Thyroid gland (tissue), 4 donors: ENCODE results near the gene EIF4G2. TPM values are rescaled to one million over a fixed set of nuclear protein-coding genes. Genes with fewer than 3 reads are reported as not detected.
"Not testable (repeated sequence)": the region's sequence is repeated elsewhere in the genome, so short reads cannot be mapped to it uniquely, and the experiment has no call there.

Source experiments
- DNase-seq, 2 donors: peaks; one replicate each; pipeline ENCODE4 v3.0.0-alpha.2; 2019
- H3K27ac ChIP-seq, 3 donors: fragments of 200-600 bp; sonication (generic); 1 replicate in 2 of 3; 2 replicates in 1 of 3; pipeline ENCODE4 v1.5.1; 2016 to 2019; ENCODE audit warnings: mild to moderate bottlenecking in 1 of 3, moderate library complexity in 1 of 3
- H3K27me3 ChIP-seq: fragments of 200-600 bp; sonication (generic); one replicate; pipeline ENCODE4 v1.5.1; 2019
- H3K36me3 ChIP-seq, 2 donors: fragments of 200-600 bp; sonication (generic); one replicate each; pipeline ENCODE4 v1.5.1; 2016 to 2019
- H3K4me1 ChIP-seq, 2 donors: fragments of 200-600 bp; sonication (generic); one replicate each; pipeline ENCODE4 v1.5.1; 2017 to 2019
- H3K4me3 ChIP-seq, 3 donors: fragments of 200-600 bp; sonication (generic); replicated peaks in 1 of 3; 1 replicate in 2 of 3; 2 replicates in 1 of 3; pipeline ENCODE4 v1.5.1; 2016; ENCODE audit warnings: mild to moderate bottlenecking in 1 of 3
- H3K9me3 ChIP-seq: fragments of 200-600 bp; sonication (generic); one replicate; pipeline ENCODE4 v1.5.1; 2017
- POLR2A ChIP-seq, 2 donors: fragments of 450-650 bp; IDR thresholded peaks; one replicate each; pipeline ENCODE4 v1.6.1; 2017; ENCODE audit warnings: antibody characterized with exemption in 2 of 2, mild to moderate bottlenecking in 2 of 2, moderate library complexity in 1 of 2
- WGBS, 2 donors: methylation state at CpG; one replicate each; pipeline ENCODE4 v1.1.5; 2017; 5-methylcytosine and 5-hydroxymethylcytosine counted together
- intact Hi-C: fragments of 100-400 bp; cut with DNase I; formaldehyde crosslinking; loops from one replicate; pipeline ENCODE4 v1.15.1; 2023
- total RNA-seq, 4 donors: library from RNA; depleted of rRNA; stranded (reverse); fragments of >200 nt; gene quantifications; one replicate each; pipeline ENCODE4 v1.2.3, GENCODE V29; 2016
- TF ChIP-seq, protein P1 (sequence below), 6 experiments: fragments of 200-600 bp in 3 of 6; fragments of 450-650 bp in 3 of 6; sonication (generic) in 3 of 6; IDR thresholded peaks; one replicate each; pipeline ENCODE4 v1.5.1; 2016 to 2019; ENCODE audit warnings: antibody characterized with exemption in 6 of 6, mild to moderate bottlenecking in 2 of 6, inconsistent platforms in 1 of 6, moderate library complexity in 1 of 6

The EIF4G2 gene
- total RNA-seq, 4 donors from 2014 or later, result 501 to 609 (median 578) TPM

DNA sequence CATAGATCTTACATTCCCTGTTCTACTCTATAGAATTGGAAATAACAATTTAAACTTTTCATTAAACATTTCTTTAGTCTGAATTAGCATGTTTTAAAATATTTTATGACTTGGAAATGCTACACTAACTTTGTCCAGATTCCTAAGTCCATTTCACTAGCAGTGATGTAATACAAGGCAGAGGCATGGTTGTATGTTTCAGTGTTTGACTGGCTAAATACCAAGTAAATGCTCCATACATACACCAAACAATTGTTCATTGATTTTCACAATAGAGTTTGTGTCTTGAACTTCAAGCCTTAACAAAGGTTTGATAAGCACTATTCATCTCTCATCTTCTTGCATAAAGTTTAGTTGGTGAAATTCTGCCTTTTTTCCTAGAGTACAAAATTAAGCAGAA lies 35.6 kb upstream of the EIF4G2 start:
- Histone ChIP-seq H3K27ac (no peak overlapping the region), H3K4me3 (no peak overlapping the region), H3K27me3 (no peaks in the 10 kb centered on the region), H3K36me3 (no peaks in the 10 kb centered on the region), H3K4me1 (peaks cover 7 to 10% of the 10 kb centered on the region in 2 donors), H3K9me3 (no peaks in the 10 kb centered on the region)
- no peak for DNase-seq
- no peak for TF ChIP-seq POLR2A (IDR thresholded peaks at IDR 0.05)
- TF ChIP-seq, protein P1, sequence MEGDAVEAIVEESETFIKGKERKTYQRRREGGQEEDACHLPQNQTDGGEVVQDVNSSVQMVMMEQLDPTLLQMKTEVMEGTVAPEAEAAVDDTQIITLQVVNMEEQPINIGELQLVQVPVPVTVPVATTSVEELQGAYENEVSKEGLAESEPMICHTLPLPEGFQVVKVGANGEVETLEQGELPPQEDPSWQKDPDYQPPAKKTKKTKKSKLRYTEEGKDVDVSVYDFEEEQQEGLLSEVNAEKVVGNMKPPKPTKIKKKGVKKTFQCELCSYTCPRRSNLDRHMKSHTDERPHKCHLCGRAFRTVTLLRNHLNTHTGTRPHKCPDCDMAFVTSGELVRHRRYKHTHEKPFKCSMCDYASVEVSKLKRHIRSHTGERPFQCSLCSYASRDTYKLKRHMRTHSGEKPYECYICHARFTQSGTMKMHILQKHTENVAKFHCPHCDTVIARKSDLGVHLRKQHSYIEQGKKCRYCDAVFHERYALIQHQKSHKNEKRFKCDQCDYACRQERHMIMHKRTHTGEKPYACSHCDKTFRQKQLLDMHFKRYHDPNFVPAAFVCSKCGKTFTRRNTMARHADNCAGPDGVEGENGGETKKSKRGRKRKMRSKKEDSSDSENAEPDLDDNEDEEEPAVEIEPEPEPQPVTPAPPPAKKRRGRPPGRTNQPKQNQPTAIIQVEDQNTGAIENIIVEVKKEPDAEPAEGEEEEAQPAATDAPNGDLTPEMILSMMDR (IDR thresholded peaks at IDR 0.05), result no peak
- intact Hi-C loops, result no loop called here

DNA sequence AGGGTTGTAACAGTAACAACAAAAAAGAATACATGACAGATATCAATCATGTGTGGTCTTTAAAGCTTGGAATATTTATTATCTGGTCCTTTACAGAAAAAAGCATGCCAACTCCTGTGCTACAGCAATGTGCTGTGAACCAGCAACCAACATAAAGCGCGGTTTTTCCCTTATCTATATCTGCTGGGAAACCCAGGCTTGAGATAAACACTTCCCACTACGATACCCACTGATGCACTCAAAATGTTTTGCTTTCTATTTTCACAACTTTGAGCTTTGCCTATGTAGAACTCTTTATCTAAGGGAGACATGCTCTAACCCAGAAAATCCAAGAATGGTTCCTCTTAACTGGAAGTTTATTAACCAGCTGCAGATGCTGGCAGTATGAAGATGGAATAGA lies 30.2 kb upstream of the EIF4G2 start:
- Histone ChIP-seq H3K36me3 (no peaks in the 10 kb centered on the region), H3K27me3 (no peaks in the 10 kb centered on the region), H3K9me3 (no peaks in the 10 kb centered on the region), H3K4me1 (peaks cover 0 to 7% of the 10 kb centered on the region in 2 donors), H3K27ac (no peak overlapping the region), H3K4me3 (no peak overlapping the region)
- DNase-seq, result no peak
- WGBS, 2 donors, result 76 to 82% methylated on average over 3 of the region's 3 CpGs
- intact Hi-C loops, result no loop called here
- TF ChIP-seq POLR2A (IDR thresholded peaks at IDR 0.05), result no peak
- TF ChIP-seq, protein P1 (IDR thresholded peaks at IDR 0.05), result no peak

DNA sequence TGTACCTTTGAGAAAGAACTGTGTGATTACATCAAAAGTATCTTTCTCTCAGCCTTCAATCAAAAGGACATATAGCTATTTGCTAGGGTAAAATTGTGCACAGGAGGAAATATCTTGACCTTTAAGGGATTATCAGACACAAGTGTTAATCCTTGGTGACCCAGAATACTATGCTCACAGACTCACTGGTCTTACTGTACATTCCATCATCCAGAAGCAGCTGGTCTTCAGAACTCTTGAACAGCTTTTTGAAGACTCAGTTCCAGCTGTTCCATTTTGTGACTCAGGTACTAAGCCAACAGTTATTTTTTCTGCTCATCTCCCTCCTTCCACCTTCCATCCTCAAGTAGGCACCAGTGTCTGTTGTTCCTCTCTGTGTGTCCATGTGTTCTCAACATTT lies 29.4 kb upstream of the EIF4G2 start:
- DNase-seq, result no peak
- Histone ChIP-seq H3K27ac (no peak overlapping the region), H3K4me3 (no peak overlapping the region), H3K27me3 (no peaks in the 10 kb centered on the region), H3K4me1 (peaks cover 0 to 7% of the 10 kb centered on the region in 2 donors), H3K9me3 (no peaks in the 10 kb centered on the region), H3K36me3 (no peaks in the 10 kb centered on the region)
- TF ChIP-seq, protein P1 (IDR thresholded peaks at IDR 0.05), result no peak
- TF ChIP-seq POLR2A (IDR thresholded peaks at IDR 0.05), result no peak
- intact Hi-C loops, result no loop called here

DNA sequence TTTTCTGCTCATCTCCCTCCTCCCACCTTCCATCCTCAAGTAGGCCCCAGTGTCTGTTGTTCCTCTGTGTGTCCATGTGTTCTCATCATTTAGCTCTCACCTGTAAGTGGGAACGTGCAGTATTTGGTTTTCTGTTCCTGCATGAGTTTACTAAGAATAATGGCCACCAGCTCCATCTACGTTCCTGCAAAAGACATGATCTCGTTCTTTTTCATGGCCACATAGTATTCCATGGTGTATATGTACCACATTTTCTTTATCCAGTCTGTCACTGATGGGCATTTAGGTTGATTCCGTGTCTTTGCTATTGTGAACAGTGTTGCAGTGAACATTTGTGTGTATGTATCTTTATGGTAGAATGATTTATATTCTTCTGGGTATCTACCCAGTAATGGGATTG lies 28.2 kb upstream of the EIF4G2 start:
- H3K9me3 ChIP-seq, H3K27ac ChIP-seq, H3K36me3 ChIP-seq, intact Hi-C loops, H3K4me3 ChIP-seq, H3K27me3 ChIP-seq, DNase-seq, H3K4me1 ChIP-seq: not testable (repeated sequence)
- 94 to 97% methylated on average over 4 of the region's 4 CpGs for WGBS, 2 donors

DNA sequence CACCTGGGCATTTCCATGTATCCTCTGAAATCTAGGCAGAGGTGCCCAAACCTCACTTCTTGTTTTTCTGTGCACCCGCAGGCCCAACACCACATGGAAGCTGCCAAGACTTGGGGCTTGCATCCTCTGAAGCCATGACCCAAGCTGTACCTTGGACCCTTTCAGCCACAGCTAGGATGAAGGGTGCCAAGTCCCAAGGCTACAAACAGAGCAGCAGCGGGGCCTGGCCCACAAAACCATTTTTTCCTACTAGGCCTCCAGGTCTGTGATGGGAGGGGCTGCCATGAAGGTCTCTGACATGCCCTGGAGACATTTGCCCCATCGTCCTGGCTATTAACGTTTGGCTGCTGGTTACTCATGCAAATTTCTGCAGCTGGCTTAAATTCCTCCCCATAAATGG lies 20.4 kb upstream of the EIF4G2 start:
- intact Hi-C loops, result no loop called here
- H3K36me3 ChIP-seq, result no peaks in the 10 kb centered on the region
- H3K27ac ChIP-seq, result no peak overlapping the region
- WGBS, 2 donors, result 95 to 96% methylated on average over 4 of the region's 4 CpGs
- no peak overlapping the region for H3K4me3 ChIP-seq
- no peaks in the 10 kb centered on the region for H3K9me3 ChIP-seq
- no peak for DNase-seq
- TF ChIP-seq, protein P1 (IDR thresholded peaks at IDR 0.05), result no peak
- TF ChIP-seq POLR2A (IDR thresholded peaks at IDR 0.05), result no peak
- no peaks in the 10 kb centered on the region for H3K4me1 ChIP-seq
- H3K27me3 ChIP-seq, result no peaks in the 10 kb centered on the region

DNA sequence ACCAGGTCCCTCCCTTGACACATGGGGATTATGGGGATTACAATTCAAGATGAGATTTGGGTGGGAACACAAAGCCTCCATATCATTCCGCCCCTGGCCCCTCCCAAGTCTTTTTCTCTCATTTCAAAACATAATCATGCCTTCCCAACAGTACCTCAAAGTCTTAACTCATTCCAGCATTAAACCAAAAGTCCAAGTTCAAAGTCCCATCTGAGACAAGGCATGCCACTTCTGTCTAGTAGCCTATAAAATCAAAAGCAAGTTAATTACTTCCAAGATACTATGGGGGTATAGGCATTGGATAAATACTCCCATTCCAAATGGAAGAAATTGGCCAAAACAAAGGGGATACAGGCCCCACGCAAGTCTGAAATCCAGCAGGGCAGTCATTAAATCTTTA lies 19.7 kb upstream of the EIF4G2 start:
- 93 to 100% methylated on average over 2 of the region's 2 CpGs for WGBS, 2 donors
- no peak for TF ChIP-seq POLR2A (IDR thresholded peaks at IDR 0.05)
- TF ChIP-seq, protein P1 (IDR thresholded peaks at IDR 0.05), result no peak
- no peak overlapping the region for H3K4me3 ChIP-seq
- DNase-seq, result no peak
- H3K9me3 ChIP-seq, result no peaks in the 10 kb centered on the region
- intact Hi-C loops, result no loop called here
- no peaks in the 10 kb centered on the region for H3K27me3 ChIP-seq
- H3K4me1 ChIP-seq, result peaks cover under 1 to 5% of the 10 kb centered on the region in 2 donors
- H3K27ac ChIP-seq, result no peak overlapping the region
- H3K36me3 ChIP-seq, result no peaks in the 10 kb centered on the region
